Caco-2 (cell line): ENCODE results near the gene UGT1A8. TPM values are rescaled to one million over a fixed set of nuclear protein-coding genes. Genes with fewer than 3 reads are reported as not detected.
"Not testable (repeated sequence)": the region's sequence is repeated elsewhere in the genome, so short reads cannot be mapped to it uniquely, and the experiment has no call there.

ENCODE experiments used
- BruUV-seq: library from RNA; stranded (reverse); fragments of 400-500 nt; replicated peaks from 2 replicates; lab custom pipeline; 2021; lab: Mats Ljungman, UMichigan
- CTCF ChIA-PET: fragments of 300-600 bp; sonication (Branson Sonifier 250); formaldehyde crosslinking; loops from one replicate; lab custom pipeline; 2022; ENCODE audit warnings: antibody characterized with exemption; lab: Charles Lee
- POLR2A ChIA-PET: fragments of 300-600 bp; sonication (Branson Sonifier 250); formaldehyde crosslinking; loops from one replicate; lab custom pipeline; 2022; ENCODE audit warnings: antibody characterized with exemption; lab: Charles Lee
- DNase-seq, 2 experiments: peaks; one replicate each; pipeline versions ENCODE4 v3.0.0 to v3.0.0-alpha.2; 2020 to 2022
- H3K27me3 ChIP-seq: replicated peaks from 2 replicates; pipeline ENCODE4 v1.6.0; 2011; ENCODE audit warnings: low read length; ENCODE audit not compliant: control insufficient read depth, insufficient read depth
- H3K36me3 ChIP-seq: 2 replicates; pipeline ENCODE4 v1.5.1; 2011; ENCODE audit warnings: low read length; ENCODE audit not compliant: control insufficient read depth, insufficient read depth
- H3K4me1 ChIP-seq: fragments of 250-450 bp; sonication (Bioruptor Pico); 2 replicates; pipeline ENCODE4 v1.5.1; 2020; ENCODE audit warnings: mild to moderate bottlenecking
- H3K4me3 ChIP-seq: 2 replicates; pipeline ENCODE4 v1.5.1; 2011; ENCODE audit warnings: low read depth, mild to moderate bottlenecking, control low read depth, low read length
- H3K9me3 ChIP-seq: fragments of 250-450 bp; sonication (Bioruptor Pico); 2 replicates; pipeline ENCODE4 v1.5.1; 2020; ENCODE audit warnings: mild to moderate bottlenecking, moderate library complexity
- H3K27ac Mint-ChIP-seq: one replicate; pipeline ENCODE4 v1.8.0; 2022; ENCODE audit warnings: mixed read lengths; ENCODE audit not compliant: unreplicated experiment
- H3K27me3 Mint-ChIP-seq: one replicate; pipeline ENCODE4 v1.8.0; 2022; ENCODE audit warnings: mixed read lengths; ENCODE audit not compliant: insufficient read depth, unreplicated experiment
- H3K36me3 Mint-ChIP-seq: one replicate; pipeline ENCODE4 v1.8.0; 2022; ENCODE audit warnings: mild to moderate bottlenecking, mixed read lengths; ENCODE audit not compliant: insufficient read depth, unreplicated experiment
- H3K4me1 Mint-ChIP-seq: one replicate; pipeline ENCODE4 v1.8.0; 2022; ENCODE audit warnings: low read depth, mixed read lengths; ENCODE audit not compliant: unreplicated experiment
- H3K4me3 Mint-ChIP-seq: one replicate; pipeline ENCODE4 v1.8.0; 2022; ENCODE audit warnings: mild to moderate bottlenecking, moderate library complexity, mixed read lengths; ENCODE audit not compliant: unreplicated experiment
- H3K9me3 Mint-ChIP-seq: one replicate; pipeline ENCODE4 v1.8.0; 2022; ENCODE audit warnings: mixed read lengths; ENCODE audit not compliant: unreplicated experiment
- intact Hi-C: fragments of 100-400 bp; cut with micrococcal nuclease; formaldehyde crosslinking; loops from one replicate; pipeline ENCODE4 v1.10.0; 2022; ENCODE audit not compliant: unreplicated experiment
- total RNA-seq: library from RNA; stranded (reverse); gene quantifications from 2 replicates; pipeline ENCODE4 v1.2.3, GENCODE V29; 2022
- TF ChIP-seq, protein P1 (sequence below), 2 experiments: fragments of 200-600 bp in 1 of 2; IDR thresholded peaks; 1 replicate in 1 of 2; 2 replicates in 1 of 2; pipeline versions ENCODE4 v1.5.1 to v1.8.0; 2011 to 2022; ENCODE audit warnings: antibody characterized with exemption in 1 of 2, control low read depth in 1 of 2, inconsistent platforms in 1 of 2, low read depth in 1 of 2, low read length in 1 of 2, mild to moderate bottlenecking in 1 of 2, moderate library complexity in 1 of 2; ENCODE audit not compliant: insufficient read depth in 1 of 2, severe bottlenecking in 1 of 2, unreplicated experiment in 1 of 2

UGT1A8 gene
- total RNA-seq, 1 experiment from 2014 or later = 0.50 TPM

DNA sequence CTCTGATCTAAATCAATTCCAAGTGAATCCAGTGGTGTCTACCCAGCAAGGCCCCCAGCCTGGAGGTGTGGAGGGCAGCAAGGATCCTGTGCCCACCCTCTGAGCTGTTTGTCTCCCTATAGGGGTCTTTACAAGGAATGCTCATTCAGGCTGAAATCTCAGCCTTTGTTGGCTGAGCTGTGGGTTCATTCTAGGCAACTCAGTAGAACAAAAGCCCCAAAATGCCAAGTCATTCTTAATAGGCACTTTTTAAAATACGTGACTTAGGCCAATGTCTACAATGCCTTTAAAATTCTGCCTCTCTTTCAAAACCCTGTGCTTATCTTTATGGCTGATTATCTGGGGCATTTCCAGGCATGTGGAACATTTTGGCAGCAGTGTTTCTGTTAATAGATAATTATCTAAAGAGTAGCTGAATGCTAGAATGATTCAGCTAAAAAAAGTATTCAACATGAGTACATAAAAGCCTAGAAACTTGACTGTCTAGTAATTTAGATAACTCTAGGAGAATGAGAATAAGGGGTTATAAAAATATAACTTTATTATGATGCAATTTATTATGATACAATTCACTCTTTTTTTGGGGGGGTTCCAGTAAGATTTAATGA is 82.7 kb downstream of the UGT1A8 start:
- Histone ChIP-seq H3K4me1 (peaks cover 46% of the 10 kb centered on the region), H3K27me3 (no peaks in the 10 kb centered on the region), H3K36me3 (no peaks in the 10 kb centered on the region), H3K4me3 (no peak overlapping the region), H3K9me3 (no peaks in the 10 kb centered on the region)
- POLR2A ChIA-PET = no interaction called here
- Mint-ChIP-seq H3K27me3 (no peaks in the 10 kb centered on the region), H3K36me3 (peaks cover 14% of the 10 kb centered on the region), H3K27ac (peak overlapping the region; percentile 93), H3K9me3 (peaks cover 10% of the 10 kb centered on the region), H3K4me3 (no peak overlapping the region), H3K4me1 (peaks cover 27% of the 10 kb centered on the region)
- peak; percentile 53 to 66 for DNase-seq
- BruUV-seq = no TSS peak
- intact Hi-C loops = no loop called here
- TF ChIP-seq, protein P1, sequence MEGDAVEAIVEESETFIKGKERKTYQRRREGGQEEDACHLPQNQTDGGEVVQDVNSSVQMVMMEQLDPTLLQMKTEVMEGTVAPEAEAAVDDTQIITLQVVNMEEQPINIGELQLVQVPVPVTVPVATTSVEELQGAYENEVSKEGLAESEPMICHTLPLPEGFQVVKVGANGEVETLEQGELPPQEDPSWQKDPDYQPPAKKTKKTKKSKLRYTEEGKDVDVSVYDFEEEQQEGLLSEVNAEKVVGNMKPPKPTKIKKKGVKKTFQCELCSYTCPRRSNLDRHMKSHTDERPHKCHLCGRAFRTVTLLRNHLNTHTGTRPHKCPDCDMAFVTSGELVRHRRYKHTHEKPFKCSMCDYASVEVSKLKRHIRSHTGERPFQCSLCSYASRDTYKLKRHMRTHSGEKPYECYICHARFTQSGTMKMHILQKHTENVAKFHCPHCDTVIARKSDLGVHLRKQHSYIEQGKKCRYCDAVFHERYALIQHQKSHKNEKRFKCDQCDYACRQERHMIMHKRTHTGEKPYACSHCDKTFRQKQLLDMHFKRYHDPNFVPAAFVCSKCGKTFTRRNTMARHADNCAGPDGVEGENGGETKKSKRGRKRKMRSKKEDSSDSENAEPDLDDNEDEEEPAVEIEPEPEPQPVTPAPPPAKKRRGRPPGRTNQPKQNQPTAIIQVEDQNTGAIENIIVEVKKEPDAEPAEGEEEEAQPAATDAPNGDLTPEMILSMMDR (IDR thresholded peaks at IDR 0.05; ENCODE audit: insufficient read depth in 1 of 2, low read depth in 1 of 2, low read length in 1 of 2, severe bottlenecking in 1 of 2, unreplicated experiment in 1 of 2) = no peak
- CTCF ChIA-PET = no interaction called here

GRCh38 chr2:233700842-233701241 is 83.4 kb downstream of the UGT1A8 start:
- H3K9me3 ChIP-seq, H3K4me3 ChIP-seq, H3K9me3 Mint-ChIP-seq, POLR2A ChIA-PET, H3K27me3 ChIP-seq, intact Hi-C loops, H3K27me3 Mint-ChIP-seq, BruUV-seq, H3K36me3 ChIP-seq, CTCF ChIA-PET, H3K4me3 Mint-ChIP-seq, DNase-seq: not testable (repeated sequence)
- peaks cover 33% of the 10 kb centered on the region for H3K4me1 Mint-ChIP-seq
- peak overlapping the region; percentile 66 for H3K27ac Mint-ChIP-seq
- H3K36me3 Mint-ChIP-seq = peaks cover 14% of the 10 kb centered on the region
- H3K4me1 ChIP-seq = peaks cover 46% of the 10 kb centered on the region

DNA sequence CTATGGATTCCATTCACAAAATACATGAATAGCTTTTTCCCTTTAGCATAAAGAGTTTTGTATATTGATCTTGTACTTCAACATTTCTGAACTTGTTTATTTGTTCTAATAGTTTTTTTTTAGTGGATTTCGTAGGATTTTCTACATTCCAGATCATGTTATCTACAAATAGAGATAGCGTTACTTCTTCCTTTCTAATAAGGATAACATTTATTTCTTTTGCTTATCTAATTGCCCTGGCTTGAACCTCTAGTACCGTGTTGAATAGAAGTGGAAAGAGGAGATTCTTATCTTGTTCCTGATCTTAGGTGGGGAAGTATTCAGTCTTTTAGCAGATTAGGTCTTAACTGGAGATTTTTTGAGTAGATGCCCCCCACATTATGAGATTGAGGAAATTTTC is 84.8 kb downstream of the UGT1A8 start:
- no peak for DNase-seq
- no TSS peak for BruUV-seq
- Histone ChIP-seq H3K27me3 (no peaks in the 10 kb centered on the region), H3K4me1 (peaks cover 51% of the 10 kb centered on the region), H3K9me3 (no peaks in the 10 kb centered on the region), H3K4me3 (no peak overlapping the region), H3K36me3 (no peaks in the 10 kb centered on the region)
- H3K4me1 Mint-ChIP-seq = peaks cover 33% of the 10 kb centered on the region
- peaks cover 10% of the 10 kb centered on the region for H3K9me3 Mint-ChIP-seq
- peak overlapping the region; percentile 70 for H3K27ac Mint-ChIP-seq
- CTCF ChIA-PET = no interaction called here
- POLR2A ChIA-PET = no interaction called here
- H3K36me3 Mint-ChIP-seq = peaks cover 14% of the 10 kb centered on the region
- no peak overlapping the region for H3K4me3 Mint-ChIP-seq
- intact Hi-C loops = no loop called here
- H3K27me3 Mint-ChIP-seq = no peaks in the 10 kb centered on the region
- TF ChIP-seq, protein P1 (IDR thresholded peaks at IDR 0.05; ENCODE audit: insufficient read depth in 1 of 2, low read depth in 1 of 2, low read length in 1 of 2, severe bottlenecking in 1 of 2, unreplicated experiment in 1 of 2) = no peak
